Neuronal stem cell (in vitro differentiated cells): ENCODE results near the gene LYRM7.
A peak's percentile ranks its signal among the peaks of the same experiment; 100 is the strongest.

Experiments
- DNase-seq: peaks from one replicate; pipeline ENCODE4 v3.0.0-alpha.2; 2013; ENCODE audit warnings: low spot score
- H2AFZ ChIP-seq: one replicate; pipeline ENCODE4 v1.6.1; 2013; ENCODE audit warnings: mild to moderate bottlenecking, low read length, inconsistent platforms
- H2AK5ac ChIP-seq: 2 replicates; pipeline ENCODE4 v1.6.1; 2013; ENCODE audit warnings: low read depth, mild to moderate bottlenecking, inconsistent platforms, low read length, moderate library complexity, mixed read lengths
- H2BK120ac ChIP-seq: 2 replicates; pipeline ENCODE4 v1.6.1; 2013; ENCODE audit warnings: low read depth, mild to moderate bottlenecking, inconsistent platforms, low read length, moderate library complexity, mixed read lengths
- H2BK12ac ChIP-seq: one replicate; pipeline ENCODE4 v1.6.1; 2013; ENCODE audit warnings: low read length, inconsistent platforms
- H2BK15ac ChIP-seq: 2 replicates; pipeline ENCODE4 v1.6.1; 2013; ENCODE audit warnings: mild to moderate bottlenecking, low read length, inconsistent platforms, mixed read lengths
- H2BK5ac ChIP-seq: one replicate; pipeline ENCODE4 v1.6.1; 2013; ENCODE audit warnings: inconsistent platforms, mild to moderate bottlenecking, low read length, moderate library complexity
- H3K14ac ChIP-seq: one replicate; pipeline ENCODE4 v1.6.1; 2013; ENCODE audit warnings: low read length, inconsistent platforms
- H3K18ac ChIP-seq: 2 replicates; pipeline ENCODE4 v1.6.1; 2013; ENCODE audit warnings: low read length, inconsistent platforms
- H3K23ac ChIP-seq: 2 replicates; pipeline ENCODE4 v1.6.1; 2013; ENCODE audit warnings: low read depth, mild to moderate bottlenecking, mixed read lengths, low read length, inconsistent platforms; ENCODE audit not compliant: poor library complexity
- H3K27ac ChIP-seq: replicated peaks from 3 replicates; pipeline ENCODE4 v1.5.1; 2013; ENCODE audit warnings: low read length, inconsistent platforms
- H3K27me3 ChIP-seq, 3 experiments: 2 replicates each; pipeline ENCODE4 v1.6.1; 2013; ENCODE audit warnings: low read length in 3 of 3, mild to moderate bottlenecking in 2 of 3, inconsistent platforms in 1 of 3, low read depth in 1 of 3, mixed read lengths in 1 of 3, moderate library complexity in 1 of 3; ENCODE audit not compliant: control insufficient read depth in 3 of 3, insufficient read depth in 3 of 3
- H3K36me3 ChIP-seq, 2 donors: replicated peaks in 1 of 2; 2 replicates each; pipeline ENCODE4 v1.6.1; 2013; ENCODE audit warnings: low read length in 2 of 2; ENCODE audit not compliant: control insufficient read depth in 2 of 2, insufficient read depth in 2 of 2
- H3K4ac ChIP-seq: 2 replicates; pipeline ENCODE4 v1.6.1; 2013; ENCODE audit warnings: inconsistent platforms, mild to moderate bottlenecking, low read length, moderate library complexity
- H3K4me1 ChIP-seq, 2 donors: 1 replicate in 1 of 2; 2 replicates in 1 of 2; pipeline ENCODE4 v1.6.1; 2013; ENCODE audit warnings: low read length in 2 of 2, low read depth in 1 of 2; ENCODE audit not compliant: control insufficient read depth in 2 of 2, insufficient read depth in 1 of 2
- H3K4me2 ChIP-seq: one replicate; pipeline ENCODE4 v1.6.1; 2013; ENCODE audit warnings: mild to moderate bottlenecking, low read length, inconsistent platforms; ENCODE audit not compliant: insufficient read depth, poor library complexity, severe bottlenecking
- H3K4me3 ChIP-seq, 2 donors: 2 replicates each; pipeline ENCODE4 v1.5.1; 2013; ENCODE audit warnings: low read length in 2 of 2, mild to moderate bottlenecking in 2 of 2, inconsistent platforms in 1 of 2, moderate library complexity in 1 of 2
- H3K79me1 ChIP-seq: one replicate; pipeline ENCODE4 v1.6.1; 2013; ENCODE audit warnings: low read depth, mild to moderate bottlenecking, inconsistent platforms, low read length, moderate library complexity
- H3K9ac ChIP-seq: one replicate; pipeline ENCODE4 v1.6.1; 2013; ENCODE audit warnings: mild to moderate bottlenecking, low read depth, low read length, inconsistent platforms; ENCODE audit not compliant: poor library complexity
- H3K9me3 ChIP-seq, 2 donors: replicated peaks in 1 of 2; 2 replicates each; pipeline versions ENCODE3 to v1.6.1; 2013; ENCODE audit warnings: low read length in 2 of 2, mild to moderate bottlenecking in 2 of 2, inconsistent platforms in 1 of 2, low read depth in 1 of 2, mixed read lengths in 1 of 2, moderate library complexity in 1 of 2; ENCODE audit not compliant: control insufficient read depth in 2 of 2, insufficient read depth in 1 of 2
- H4K8ac ChIP-seq: one replicate; pipeline ENCODE4 v1.6.1; 2013; ENCODE audit warnings: low read depth, mild to moderate bottlenecking, inconsistent platforms, low read length, moderate library complexity
- H4K91ac ChIP-seq: one replicate; pipeline ENCODE4 v1.6.1; 2013; ENCODE audit warnings: low read length, low read depth, mild to moderate bottlenecking, inconsistent platforms; ENCODE audit not compliant: poor library complexity
- WGBS, 2 donors: extraction: QIAGEN DNeasy Blood & Tissue Kit; methylation state at CpG; one replicate each; pipeline ENCODE4 v1.1.7; 2013; ENCODE audit warnings: missing lambda C conversion rate in 2 of 2, mixed read lengths in 1 of 2; ENCODE audit not compliant: insufficient read length in 2 of 2, insufficient replicate concordance in 1 of 2; ENCODE audit errors: extremely low coverage in 2 of 2; 5-methylcytosine and 5-hydroxymethylcytosine counted together

The LYRM7 gene

DNA sequence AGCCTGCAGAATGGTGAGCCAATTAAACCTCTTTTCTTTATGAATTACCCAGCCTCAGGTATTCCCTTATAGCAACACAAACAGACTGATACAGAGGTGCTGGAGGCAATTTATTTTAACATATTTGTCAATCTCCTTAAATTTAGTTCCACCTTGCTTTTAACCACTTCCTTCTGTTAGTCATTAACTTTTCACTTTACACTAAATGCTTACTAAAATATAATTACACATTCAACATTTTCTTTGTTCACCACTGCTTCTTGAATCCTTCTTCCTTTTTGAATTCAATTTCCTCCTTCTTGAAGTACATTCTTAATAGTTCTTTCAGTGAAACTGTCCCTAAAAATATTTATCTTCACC lies 39.4 kb downstream of the LYRM7 start:
- Histone ChIP-seq H4K8ac (no peak overlapping the region), H2BK120ac (no peak overlapping the region), H3K9me3 (no peaks in the 10 kb centered on the region), H2BK5ac (no peak overlapping the region), H3K4me2 (no peak overlapping the region), H3K9ac (no peak overlapping the region), H2BK15ac (no peak overlapping the region), H4K91ac (no peak overlapping the region), H3K23ac (no peak overlapping the region), H3K18ac (no peak overlapping the region), H2BK12ac (no peak overlapping the region), H3K4ac (no peak overlapping the region), H3K27me3 (no peaks in the 10 kb centered on the region), H2AFZ (no peak overlapping the region), H3K27ac (no peak overlapping the region), H2AK5ac (no peak overlapping the region), H3K79me1 (no peaks in the 10 kb centered on the region), H3K36me3 (no peaks in the 10 kb centered on the region), H3K4me3 (no peak overlapping the region), H3K14ac (no peak overlapping the region), H3K4me1 (peaks cover 3 to 8% of the 10 kb centered on the region in 2 donors)
- no peak for DNase-seq

DNA sequence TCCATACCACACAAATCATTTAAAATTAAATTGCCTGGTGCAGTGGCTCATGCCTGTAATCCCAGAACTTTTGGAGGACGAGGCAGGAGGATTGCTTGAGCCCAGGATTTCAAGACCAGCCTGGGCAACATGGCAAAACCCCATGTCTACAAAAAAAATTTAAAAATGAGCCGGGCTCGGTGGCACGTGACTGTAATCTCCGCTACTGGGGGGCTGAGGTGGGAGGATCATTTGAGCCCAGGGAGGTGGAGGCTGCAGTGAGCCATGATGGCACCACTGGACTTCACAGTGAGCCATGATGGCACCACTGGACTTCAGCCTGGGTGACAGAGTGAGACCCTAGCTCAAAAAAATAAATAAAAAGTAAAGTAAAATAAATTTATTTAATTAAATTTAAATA lies 40.9 kb downstream of the LYRM7 start:
- no peak overlapping the region for H2BK12ac ChIP-seq

DNA sequence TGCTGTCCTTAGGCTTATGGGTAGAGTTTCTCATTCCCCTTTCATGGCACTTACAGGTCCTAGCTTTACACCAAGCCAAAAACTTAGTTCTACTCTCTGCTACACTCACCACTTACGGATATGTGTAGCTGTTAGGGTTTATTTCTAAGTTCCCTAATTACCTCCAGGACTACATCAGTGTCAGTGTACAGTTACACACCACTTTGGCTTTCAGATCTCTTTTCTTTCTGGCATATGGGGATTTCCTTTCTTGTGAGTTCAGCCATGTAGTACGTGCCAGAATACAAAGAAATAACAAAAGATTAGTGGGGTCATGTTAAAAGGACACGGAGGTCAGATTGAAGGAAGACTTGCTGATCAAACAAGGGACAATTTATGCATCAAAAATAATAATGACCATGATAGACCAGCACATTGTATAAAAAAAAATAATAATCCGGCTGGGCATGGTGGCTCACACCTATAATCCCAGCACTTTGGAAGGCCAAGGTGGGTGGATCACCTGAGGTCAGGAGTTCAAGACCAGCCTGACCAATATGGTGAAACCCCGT lies 41.8 kb downstream of the LYRM7 start:
- Histone ChIP-seq H3K79me1 (no peaks in the 10 kb centered on the region), H3K18ac (no peak overlapping the region), H3K27ac (no peak overlapping the region), H3K4me2 (no peak overlapping the region), H2BK120ac (no peak overlapping the region), H4K8ac (no peak overlapping the region), H3K23ac (no peak overlapping the region), H2BK5ac (no peak overlapping the region), H3K9ac (no peak overlapping the region), H3K4ac (no peak overlapping the region), H2BK15ac (no peak overlapping the region), H4K91ac (no peak overlapping the region), H3K4me3 (no peak overlapping the region), H3K9me3 (no peaks in the 10 kb centered on the region), H2AFZ (no peak overlapping the region), H3K14ac (no peak overlapping the region), H2AK5ac (no peak overlapping the region), H3K4me1 (peaks cover 3 to 8% of the 10 kb centered on the region in 2 donors), H3K27me3 (no peaks in the 10 kb centered on the region), H2BK12ac (no peak overlapping the region), H3K36me3 (no peaks in the 10 kb centered on the region)
- no CpG with 5 or more reads among the region's 5 CpGs for WGBS, 2 donors
- no peak for DNase-seq

More for the DNA sequence above, 40.9 kb downstream of the LYRM7 start:
- Histone ChIP-seq H3K18ac (no peak overlapping the region), H3K27ac (no peak overlapping the region), H4K8ac (no peak overlapping the region), H3K4ac (no peak overlapping the region), H3K4me1 (peaks cover 3 to 8% of the 10 kb centered on the region in 2 donors), H3K36me3 (no peaks in the 10 kb centered on the region), H4K91ac (no peak overlapping the region), H2BK5ac (no peak overlapping the region), H3K4me2 (no peak overlapping the region), H3K79me1 (no peaks in the 10 kb centered on the region), H3K23ac (no peak overlapping the region), H3K27me3 (no peaks in the 10 kb centered on the region), H2BK120ac (no peak overlapping the region), H2BK15ac (no peak overlapping the region), H3K9me3 (no peaks in the 10 kb centered on the region), H2AK5ac (no peak overlapping the region), H3K14ac (no peak overlapping the region), H3K9ac (no peak overlapping the region), H2AFZ (no peak overlapping the region), H3K4me3 (no peak overlapping the region)
- no CpG with 5 or more reads among the region's 5 CpGs for WGBS, 2 donors
- DNase-seq, result no peak

DNA sequence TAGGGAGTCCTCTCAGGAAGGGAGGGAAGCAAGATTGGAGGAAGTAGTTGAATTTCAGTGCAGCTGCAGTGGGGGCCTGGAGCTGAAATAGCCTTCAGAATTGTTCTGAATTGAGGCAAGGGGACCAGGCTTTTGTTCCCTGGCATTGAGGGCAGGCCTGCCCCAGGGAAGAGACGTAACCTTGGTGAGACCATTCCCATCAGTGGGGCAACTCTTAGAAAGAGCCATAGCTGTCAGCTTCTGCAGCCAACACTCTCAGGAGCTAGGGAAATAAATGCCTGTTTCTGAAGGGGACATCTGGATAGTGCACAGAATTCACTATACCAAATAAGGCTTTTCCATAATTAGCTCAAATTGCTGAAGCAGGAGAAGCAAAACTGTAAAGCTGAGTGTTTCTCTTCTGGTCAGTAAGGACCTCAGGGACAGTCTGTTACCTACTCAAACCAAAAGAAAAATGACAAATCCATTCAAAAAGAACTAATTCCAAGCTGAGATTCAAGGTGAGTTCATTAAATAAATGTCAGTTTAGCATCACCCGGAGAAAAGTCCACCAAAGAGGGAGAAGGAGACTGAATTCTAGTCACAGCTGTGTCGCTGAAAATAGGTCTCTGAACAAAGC lies 44.0 kb downstream of the LYRM7 start:
- Histone ChIP-seq H2BK12ac (no peak overlapping the region), H3K4me2 (no peak overlapping the region)
- no CpG with 5 or more reads among the region's 3 CpGs for WGBS, 2 donors

More for the DNA sequence above, 44.0 kb downstream of the LYRM7 start:
- no peak for DNase-seq
- H3K9me3 ChIP-seq, result no peaks in the 10 kb centered on the region
- no peak overlapping the region for H2AK5ac ChIP-seq
- no peak overlapping the region for H4K91ac ChIP-seq
- no peaks in the 10 kb centered on the region for H3K27me3 ChIP-seq
- no peak overlapping the region for H2BK5ac ChIP-seq
- H3K27ac ChIP-seq, result no peak overlapping the region
- no peak overlapping the region for H2BK15ac ChIP-seq
- H2BK120ac ChIP-seq, result no peak overlapping the region
- H3K4ac ChIP-seq, result no peak overlapping the region
- H3K14ac ChIP-seq, result no peak overlapping the region
- H3K23ac ChIP-seq, result no peak overlapping the region
- H3K4me1 ChIP-seq, result peaks cover 3 to 4% of the 10 kb centered on the region in 2 donors
- H3K4me3 ChIP-seq, result no peak overlapping the region
- H3K36me3 ChIP-seq, result no peaks in the 10 kb centered on the region
- H3K18ac ChIP-seq, result peak overlapping the region; percentile 71
- peak overlapping the region; percentile 55 for H2AFZ ChIP-seq
- no peak overlapping the region for H4K8ac ChIP-seq
- no peaks in the 10 kb centered on the region for H3K79me1 ChIP-seq
- no peak overlapping the region for H3K9ac ChIP-seq
